ENCODE results near the gene L3MBTL4.
A peak's percentile ranks its signal among the peaks of the same experiment; 100 is the strongest.

L3MBTL4 gene

GRCh38 chr18:5979176-5979888 is 435.4 kb downstream of the L3MBTL4 start:
- DNase-seq, result no peak

GRCh38 chr18:5977022-5977421 is 437.7 kb downstream of the L3MBTL4 start:
- no peak for DNase-seq

GRCh38 chr18:5975111-5976002 is 439.4 kb downstream of the L3MBTL4 start:
- DNase-seq, result no peak

- DNase-seq, result no peak
Measured at GRCh38 chr18:5974696-5975095, 440.0 kb downstream of the L3MBTL4 start.

GRCh38 chr18:5973099-5973498 is 441.6 kb downstream of the L3MBTL4 start:
- no peak for DNase-seq

- DNase-seq, result no peak
Measured at GRCh38 chr18:5972298-5972697, 442.4 kb downstream of the L3MBTL4 start.

GRCh38 chr18:5969989-5970403 is 444.7 kb downstream of the L3MBTL4 start:
- no peak for DNase-seq

- DNase-seq, result no peak
Measured at GRCh38 chr18:5969355-5969988, 445.2 kb downstream of the L3MBTL4 start.

- no peak for DNase-seq
Measured at GRCh38 chr18:5967666-5968065, 447.0 kb downstream of the L3MBTL4 start.

- no peak for DNase-seq
Measured at GRCh38 chr18:5967007-5967406, 447.7 kb downstream of the L3MBTL4 start.

GRCh38 chr18:5966514-5966913 is 448.2 kb downstream of the L3MBTL4 start:
- DNase-seq, result no peak

- DNase-seq, result no peak
Measured at GRCh38 chr18:5964996-5965395, 449.7 kb downstream of the L3MBTL4 start.

- DNase-seq, result no peak
Measured at GRCh38 chr18:5964596-5964995, 450.1 kb downstream of the L3MBTL4 start.

GRCh38 chr18:5964108-5964507 is 450.6 kb downstream of the L3MBTL4 start:
- DNase-seq, result no peak

- no peak for DNase-seq
Measured at GRCh38 chr18:5963267-5963666, 451.4 kb downstream of the L3MBTL4 start.

- DNase-seq, result peak in 1 of 2 experiments; percentile 2
Measured at GRCh38 chr18:5962362-5962761, 452.3 kb downstream of the L3MBTL4 start.

- no peak for DNase-seq
Measured at GRCh38 chr18:5961828-5962150, 452.9 kb downstream of the L3MBTL4 start.

GRCh38 chr18:5961097-5961827 is 453.4 kb downstream of the L3MBTL4 start:
- DNase-seq, result no peak

GRCh38 chr18:5958822-5959221 is 455.9 kb downstream of the L3MBTL4 start:
- DNase-seq, result no peak

GRCh38 chr18:5955861-5956260 is 458.9 kb downstream of the L3MBTL4 start:
- DNase-seq, result no peak

GRCh38 chr18:5951515-5952091 is 463.1 kb downstream of the L3MBTL4 start:
- DNase-seq, result no peak

GRCh38 chr18:5948781-5949180 is 465.9 kb downstream of the L3MBTL4 start:
- no peak for DNase-seq

- no peak for DNase-seq
Measured at GRCh38 chr18:5948237-5948636, 466.5 kb downstream of the L3MBTL4 start.

All from NCI-H446 (cell line).